OCI-LY1 (cell line): Measurements from ENCODE around the gene ADAMTS17.

Experiments
- CTCF ChIP-seq: fragments of 200-600 bp; sonication (generic), shearing (Covaris generic); IDR thresholded peaks from 2 replicates; pipeline ENCODE4 v1.5.1; 2017; ENCODE audit warnings: mild to moderate bottlenecking, antibody characterized with exemption, low read length, moderate library complexity, mixed read lengths
- EZH2 ChIP-seq: fragments of 200-600 bp; sonication (generic), shearing (Covaris generic); IDR thresholded peaks from 2 replicates; pipeline ENCODE4 v1.8.0; 2017; ENCODE audit warnings: borderline replicate concordance, mixed run types, mild to moderate bottlenecking, antibody characterized with exemption, low read length, moderate library complexity, mixed read lengths

GRCh38 chr15:100143378-100143777, 198.4 kb downstream of the ADAMTS17 start:
- TF ChIP-seq CTCF, result no peak
- no peak for TF ChIP-seq EZH2
